Stimulated activated CD8-positive, alpha-beta memory T cell treated with anti-CD3 and anti-CD28 coated beads, Interleukin-4, amount 100 ng/mL, for 4 hours (primary cell): Measurements from ENCODE around the gene TMX2.
A peak's percentile ranks its signal among the peaks of the same experiment; 100 is the strongest.
"Not testable (repeated sequence)": the region's sequence is repeated elsewhere in the genome, so short reads cannot be mapped to it uniquely, and the experiment has no call there.

Experiments
- DNase-seq, 2 donors: peaks; one replicate each; pipeline ENCODE4 v3.0.0-alpha.2; 2020; ENCODE audit warnings: low read depth in 2 of 2, low spot score in 1 of 2

The TMX2 gene

GRCh38 chr11:57712256-57713150, at the start of gene TMX2:
Gene TMX2, plus strand, starts transcription at chr11:57712593. Its CDS starts 26 bp downstream, at chr11:57712619.
- DNase-seq = peak; percentile 69 to 82

DNA sequence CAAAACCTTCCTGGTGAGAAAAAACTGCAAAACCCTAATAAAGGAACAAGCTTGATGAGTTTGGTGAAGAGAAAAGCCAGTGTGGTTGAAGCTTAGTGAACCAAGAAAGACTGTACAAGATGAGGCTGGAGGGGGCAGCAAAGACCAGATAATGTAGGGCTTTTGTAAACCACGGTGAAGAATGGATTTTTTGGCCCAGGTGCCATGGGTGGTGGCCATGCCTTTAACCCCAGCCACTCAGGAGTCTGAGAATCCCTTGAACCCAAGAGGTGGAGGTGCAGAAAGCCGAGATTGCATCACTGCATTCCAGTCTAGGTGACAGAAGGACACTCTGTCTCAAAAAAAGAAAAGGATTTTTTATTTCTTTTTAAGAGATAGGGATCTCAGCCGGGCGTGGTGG, 49.5 kb upstream of the TMX2 start:
- no peak for DNase-seq

- DNase-seq = no peak
Measured at GRCh38 chr11:57663975-57664374, 48.4 kb upstream of the TMX2 start.

DNA sequence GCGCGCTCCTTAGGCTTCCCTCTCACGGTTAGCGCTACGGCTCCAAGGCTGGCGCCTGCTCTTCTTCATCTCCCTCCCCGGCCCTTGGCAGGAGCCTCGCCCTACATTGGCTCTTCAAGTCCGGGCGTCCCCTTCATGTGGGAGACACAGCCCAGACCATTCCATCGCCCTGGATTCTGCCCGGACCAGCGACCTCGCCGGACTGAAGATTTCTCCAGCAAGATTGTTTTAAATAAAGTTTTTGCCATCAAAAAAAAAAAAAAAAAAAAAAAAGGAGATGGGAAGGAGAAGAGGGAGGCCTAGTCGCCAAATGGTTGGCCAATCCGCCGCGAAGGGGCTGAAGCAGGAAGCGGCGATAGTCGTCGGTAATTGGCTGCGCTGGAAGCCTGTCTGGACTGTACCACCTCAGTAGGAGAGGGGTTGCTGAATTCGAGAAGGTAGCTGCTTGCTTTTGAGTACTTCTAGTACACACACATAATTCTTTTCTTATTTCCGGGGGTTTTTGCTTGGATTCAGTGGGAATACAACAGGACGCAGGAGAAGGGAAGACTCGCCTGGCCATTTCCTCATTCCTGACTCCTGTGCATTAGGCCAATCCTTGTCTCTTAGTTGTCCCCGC, 45.2 kb upstream of the TMX2 start:
- DNase-seq = peak; percentile 86 to 89

DNA sequence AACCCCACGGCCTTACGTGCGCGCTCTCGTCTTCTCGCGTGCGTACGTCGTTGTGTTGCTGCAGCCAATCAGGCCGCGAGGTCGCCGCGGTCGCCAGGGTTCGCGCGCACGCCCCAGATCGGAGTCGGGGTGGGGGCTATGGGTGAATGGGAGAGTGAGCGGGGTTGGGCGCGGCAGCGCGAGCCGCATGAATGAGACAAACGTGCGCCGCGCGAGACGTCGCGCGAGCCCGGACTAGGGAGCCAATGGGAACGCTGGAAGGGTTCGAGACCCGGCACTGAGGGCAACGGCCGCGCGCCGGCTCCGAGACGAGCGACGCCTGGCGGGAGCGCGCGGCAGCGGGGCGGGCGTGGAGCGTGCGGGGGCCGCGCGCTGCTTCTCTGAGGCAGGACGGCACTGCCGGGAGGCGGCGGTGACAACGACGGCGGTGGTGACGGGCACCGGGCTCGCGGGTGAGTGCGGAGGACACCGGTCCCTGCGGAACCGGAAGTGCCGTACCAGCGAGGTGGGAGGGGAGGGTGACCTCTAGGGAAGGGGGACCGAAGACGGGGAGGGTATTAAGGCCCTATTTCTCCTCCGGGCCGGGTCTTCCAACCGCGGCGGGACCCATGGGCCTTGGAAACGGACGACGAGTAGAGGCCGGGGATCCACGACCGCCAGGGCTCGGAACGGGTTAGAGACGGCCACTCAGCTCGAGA, 44.5 kb upstream of the TMX2 start, which contains the start of gene ZDHHC5:
TSS of gene ZDHHC5 (plus strand) at position 379 of the 698 bp plus-strand sequence. CDS start 4,977 bp downstream, outside the sequence.
- peak; percentile 97 to 100 for DNase-seq

GRCh38 chr11:57668434-57668782, 44.0 kb upstream of the TMX2 start:
- DNase-seq = peak in 1 of 2 donors; percentile 13

- DNase-seq = no peak
Measured at GRCh38 chr11:57674251-57674650, 38.1 kb upstream of the TMX2 start.

DNA sequence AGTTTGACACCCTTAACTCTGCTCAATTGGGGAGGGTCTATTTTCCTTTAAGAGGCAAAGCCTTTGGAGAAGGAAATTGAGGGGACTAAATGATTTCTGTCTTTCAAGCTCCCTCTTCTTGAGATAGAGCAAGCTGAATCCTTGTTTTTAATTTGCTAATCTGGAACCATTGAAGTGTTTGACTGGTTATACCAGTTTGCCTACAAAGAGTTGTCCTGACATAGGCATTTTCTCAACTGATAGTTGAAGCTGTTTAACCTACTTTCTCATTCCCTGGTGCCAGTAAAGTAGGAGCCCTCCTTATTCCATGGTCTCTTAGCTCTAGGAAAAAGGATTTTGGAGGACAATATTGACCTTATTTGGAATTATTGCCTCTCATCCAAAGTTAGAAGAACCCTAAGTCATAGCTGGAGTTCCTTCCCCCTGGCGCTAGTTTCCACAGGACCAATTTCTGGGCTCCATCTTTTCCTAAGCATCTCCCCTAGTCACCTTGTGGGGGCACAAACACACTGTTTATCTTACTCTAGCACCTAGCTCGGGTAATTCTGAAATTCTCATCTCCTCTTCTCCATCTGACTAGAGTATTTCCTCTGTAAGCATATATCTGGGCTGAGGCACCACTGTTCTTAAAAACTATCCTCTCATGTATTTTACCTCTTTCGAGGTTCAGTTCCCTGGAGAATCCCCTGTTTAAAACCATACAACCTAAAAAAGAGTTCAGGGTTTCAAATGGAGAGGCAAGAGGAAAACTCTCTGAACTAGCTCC, 37.0 kb upstream of the TMX2 start:
- no peak for DNase-seq

GRCh38 chr11:57679396-57679795, 33.0 kb upstream of the TMX2 start:
- no peak for DNase-seq

DNA sequence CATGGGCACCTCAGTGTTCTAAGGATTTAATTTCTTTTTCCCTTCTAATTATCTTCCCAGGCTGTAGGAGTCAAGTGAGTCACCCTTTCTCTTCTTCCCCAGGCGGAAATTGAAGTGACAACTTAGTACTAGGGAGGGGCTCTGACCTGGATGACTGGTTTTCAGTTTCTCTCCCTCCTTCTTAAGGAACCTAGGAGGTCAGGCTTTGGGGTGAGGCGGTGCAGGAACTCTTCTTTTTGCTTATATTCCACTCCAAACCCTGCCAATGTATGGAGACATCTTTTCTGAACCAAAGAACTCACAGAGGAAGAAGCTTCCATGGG, 31.9 kb upstream of the TMX2 start:
- no peak for DNase-seq

- no peak for DNase-seq
Measured at GRCh38 chr11:57681168-57681567, 31.2 kb upstream of the TMX2 start.

DNA sequence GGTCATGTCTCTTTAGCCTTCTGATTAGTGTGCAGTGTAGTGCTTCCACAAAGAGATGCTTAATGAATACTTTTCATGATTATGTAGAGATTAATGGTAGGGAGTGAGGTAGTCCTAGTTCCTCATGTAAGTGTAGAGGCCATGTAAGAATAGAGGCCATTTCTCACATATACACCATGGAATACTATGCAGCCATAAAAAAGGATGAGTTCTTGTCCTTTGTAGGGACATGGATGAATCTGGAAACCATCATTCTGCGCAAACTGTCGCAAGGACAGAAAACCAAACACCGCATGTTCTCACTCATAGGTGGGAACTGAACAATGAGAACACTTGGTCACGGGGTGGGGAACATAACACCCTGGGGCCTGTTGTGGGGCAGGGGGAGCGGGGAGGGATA, 21.9 kb upstream of the TMX2 start:
- DNase-seq = not testable (repeated sequence)

DNA sequence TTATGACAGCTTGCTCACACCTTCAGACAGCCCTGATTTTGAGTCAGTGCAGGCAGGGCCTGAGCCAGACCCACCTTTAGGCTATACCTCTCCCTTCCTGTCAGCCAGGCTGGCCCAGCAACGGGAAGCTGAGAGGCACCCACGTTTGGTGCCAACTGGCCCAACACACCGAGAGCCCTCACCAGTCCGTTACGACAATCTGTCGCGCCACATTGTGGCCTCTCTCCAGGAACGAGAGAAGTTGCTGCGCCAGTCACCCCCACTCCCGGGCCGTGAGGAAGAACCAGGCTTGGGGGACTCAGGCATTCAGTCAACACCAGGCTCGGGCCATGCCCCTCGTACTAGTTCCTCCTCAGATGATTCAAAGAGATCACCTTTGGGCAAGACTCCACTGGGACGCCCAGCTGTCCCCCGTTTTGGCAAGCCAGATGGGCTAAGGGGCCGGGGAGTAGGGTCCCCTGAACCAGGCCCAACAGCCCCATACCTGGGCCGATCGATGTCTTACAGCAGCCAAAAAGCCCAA, 13.5 kb upstream of the TMX2 start:
- no peak for DNase-seq

DNA sequence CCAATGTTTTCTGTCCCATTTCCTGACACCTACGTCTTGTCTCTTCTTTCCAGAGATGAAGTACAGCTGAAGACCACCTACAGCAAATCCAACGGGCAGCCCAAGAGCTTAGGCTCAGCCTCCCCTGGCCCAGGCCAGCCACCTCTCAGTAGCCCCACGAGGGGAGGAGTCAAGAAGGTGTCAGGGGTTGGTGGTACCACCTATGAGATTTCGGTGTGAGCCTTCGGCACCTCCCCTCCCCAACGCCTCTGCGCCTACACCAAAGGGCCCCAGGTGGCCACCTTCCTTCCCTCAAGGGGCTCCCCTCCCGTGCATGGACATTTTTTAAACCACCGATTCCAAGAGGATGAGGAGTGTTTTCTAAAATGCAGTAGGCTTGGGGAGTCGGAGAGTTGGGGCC, 12.6 kb upstream of the TMX2 start:
- no peak for DNase-seq

- DNase-seq = no peak
Measured at GRCh38 chr11:57700425-57700824, 12.0 kb upstream of the TMX2 start.

GRCh38 chr11:57703341-57703740, 9.1 kb upstream of the TMX2 start:
- DNase-seq = no peak

DNA sequence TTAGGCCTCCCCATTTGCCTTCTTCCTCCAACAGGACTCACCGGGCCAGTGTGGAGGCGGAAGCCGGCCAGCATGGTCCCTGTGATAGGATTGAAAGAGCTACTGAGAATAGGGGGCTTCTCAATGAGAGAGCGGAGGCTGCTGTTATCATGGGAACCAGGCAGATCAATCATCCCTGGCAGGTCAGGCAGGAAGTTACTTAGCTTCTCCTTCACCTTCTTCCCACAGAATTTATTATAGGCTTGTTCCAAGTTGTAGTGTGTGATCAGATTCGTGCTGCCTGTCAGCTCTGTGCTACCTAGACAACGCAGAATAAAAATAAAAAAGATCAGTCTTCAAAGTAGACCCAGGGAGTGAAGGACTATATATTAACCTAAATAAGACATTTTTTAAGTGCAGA, 7.5 kb upstream of the TMX2 start:
- no peak for DNase-seq

GRCh38 chr11:57705432-57705831, 7.0 kb upstream of the TMX2 start:
- DNase-seq = not testable (repeated sequence)

- no peak for DNase-seq
Measured at GRCh38 chr11:57709802-57710367, 2.5 kb upstream of the TMX2 start.

GRCh38 chr11:57711414-57712255, 758 bp upstream of the TMX2 start, which contains the start of gene MED19:
Gene MED19, minus strand, starts transcription at chr11:57712215. Its CDS starts 36 bp downstream, at chr11:57712179.
- peak; percentile 53 to 55 for DNase-seq
